Fibroblast of mammary gland (primary cell): ENCODE measurements around the gene CPSF3.

ENCODE experiments used
- DNase-seq: peaks from one replicate; pipeline ENCODE4 v3.0.0-alpha.2; 2010; ENCODE audit warnings: low read depth
- H3K4me3 ChIP-seq: 2 replicates; pipeline ENCODE4 v1.5.1; 2011; ENCODE audit warnings: low read depth, mild to moderate bottlenecking, low read length, moderate library complexity; ENCODE audit not compliant: control insufficient read depth
- CTCF ChIP-seq: conservative IDR thresholded peaks from 2 replicates; pipeline ENCODE4 v1.5.1; 2011; ENCODE audit warnings: low read depth, low read length, inconsistent platforms; ENCODE audit not compliant: control insufficient read depth, insufficient read depth

CPSF3 gene

DNA sequence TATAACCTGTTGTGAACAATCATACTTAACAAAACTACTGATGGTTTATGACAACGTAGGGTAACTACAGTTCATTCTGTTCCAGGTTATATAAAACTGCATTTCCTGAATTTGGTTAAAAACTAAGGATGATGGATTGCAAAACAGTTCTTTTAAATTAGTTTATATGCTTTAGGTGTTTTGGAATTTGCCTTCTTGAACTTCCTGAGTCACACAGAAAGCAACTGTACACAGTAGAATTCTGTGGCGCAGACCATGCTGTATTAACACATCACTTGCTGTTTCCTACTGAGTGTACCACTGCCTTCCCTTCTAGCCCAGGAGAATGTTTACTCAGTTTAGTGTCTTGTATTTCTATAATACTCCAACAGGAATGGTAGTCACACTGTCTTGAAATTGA is 19.5 kb upstream of the CPSF3 start:
- DNase-seq, result peak; percentile 50
- no peak overlapping the region for H3K4me3 ChIP-seq
- TF ChIP-seq CTCF, result no peak

DNA sequence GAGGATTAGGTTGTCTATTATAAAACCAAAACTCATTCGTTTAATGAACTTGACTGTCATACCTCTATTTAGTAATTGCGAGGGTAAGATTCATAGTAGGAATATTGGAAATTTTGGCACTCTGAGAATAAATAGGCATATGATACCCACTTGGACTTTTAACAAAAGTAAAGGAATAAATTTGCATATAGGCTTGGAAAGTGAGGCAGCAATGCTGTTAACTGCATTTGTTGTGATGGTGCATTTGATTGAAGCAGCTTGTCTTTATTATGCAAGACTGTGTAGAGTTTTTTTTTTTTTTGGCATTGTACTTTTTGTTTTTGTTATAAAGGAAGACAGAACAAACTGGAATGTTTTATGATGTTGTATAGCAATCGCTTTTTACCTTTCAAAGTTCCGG is 19.0 kb upstream of the CPSF3 start:
- H3K4me3 ChIP-seq, result no peak overlapping the region
- DNase-seq, result no peak
- no peak for TF ChIP-seq CTCF

- no peak for TF ChIP-seq CTCF
- H3K4me3 ChIP-seq, result no peak overlapping the region
- no peak for DNase-seq
These were observed 17.8 kb upstream of the CPSF3 start for GRCh38 chr2:9405636-9406035.

- H3K4me3 ChIP-seq, result no peak overlapping the region
- TF ChIP-seq CTCF, result no peak
- DNase-seq, result no peak
These were observed 16.7 kb upstream of the CPSF3 start for GRCh38 chr2:9406529-9407362.

- no peak overlapping the region for H3K4me3 ChIP-seq
- TF ChIP-seq CTCF, result no peak
- peak; percentile 49 for DNase-seq
These were observed 16.1 kb upstream of the CPSF3 start for GRCh38 chr2:9407363-9407811.

DNA sequence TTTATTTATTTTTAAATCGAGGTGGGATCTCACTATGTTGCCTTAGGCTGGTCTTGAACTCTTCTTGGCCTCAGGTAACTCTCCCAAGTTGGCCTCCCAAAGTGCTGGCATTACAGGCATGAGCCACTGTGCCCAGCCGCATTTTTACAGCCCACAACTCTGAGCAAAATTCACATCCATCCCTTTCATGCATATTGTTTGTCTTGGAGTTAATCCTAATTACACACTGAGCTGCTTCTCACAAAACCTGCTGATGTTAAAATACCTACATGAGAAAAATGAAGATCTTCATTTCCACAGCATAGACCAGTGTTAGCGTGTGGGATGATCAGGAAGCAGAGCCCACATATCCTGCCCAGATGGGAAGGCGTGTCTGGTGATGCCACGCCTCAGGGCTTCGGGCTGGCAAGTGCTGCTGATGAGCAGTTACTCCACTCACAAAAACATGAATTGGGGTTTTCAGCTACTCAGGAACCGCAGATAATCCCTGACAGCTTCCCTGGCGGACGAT is 14.8 kb upstream of the CPSF3 start:
- DNase-seq, result no peak
- no peak for TF ChIP-seq CTCF
- no peak overlapping the region for H3K4me3 ChIP-seq

- DNase-seq, result no peak
- no peak overlapping the region for H3K4me3 ChIP-seq
- TF ChIP-seq CTCF, result no peak
These were observed 13.3 kb upstream of the CPSF3 start for GRCh38 chr2:9410108-9410507.
